ENCODE results near the gene TPX2.

TPX2 gene

GRCh38 chr20:31788578-31788977 is 49.5 kb downstream of the TPX2 start:
- H3K27ac ChIP-seq (ENCODE audit: low read length) = no peak overlapping the region
- no peak overlapping the region for H3K9ac ChIP-seq (ENCODE audit: low read depth, low read length)
- H3K27me3 ChIP-seq (ENCODE audit: insufficient read depth, low read length) = no peaks in the 10 kb centered on the region
- H3K9me3 ChIP-seq (ENCODE audit: insufficient read depth, low read depth, low read length) = no peaks in the 10 kb centered on the region
- H3K4me3 ChIP-seq (ENCODE audit: low read length) = no peak overlapping the region
- peaks cover 11% of the 10 kb centered on the region; the same call in 1 of the 2 replicates for H3K4me1 ChIP-seq (ENCODE audit: insufficient read depth, low read length)
- peaks cover 94% of the 10 kb centered on the region for H3K36me3 ChIP-seq (ENCODE audit: insufficient read depth, low read depth, low read length)

DNA sequence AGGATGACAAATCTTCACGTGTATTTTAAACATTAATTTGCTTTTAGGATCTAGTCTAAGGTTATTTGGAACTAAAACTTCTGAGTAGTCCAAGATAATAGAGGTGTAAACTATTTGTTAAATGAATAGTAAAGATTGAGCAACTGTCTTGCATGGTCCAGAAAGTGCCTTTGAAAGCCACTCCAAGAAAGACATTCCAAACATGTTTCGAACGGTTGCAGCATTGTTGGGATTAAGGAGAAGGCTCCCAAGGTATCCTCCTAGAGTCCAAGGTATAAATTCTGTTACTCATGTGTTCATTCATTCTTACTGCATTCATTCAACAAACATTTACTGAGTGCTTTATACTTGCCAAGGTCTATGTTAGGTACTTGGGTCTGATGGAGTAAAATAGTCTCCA is 51.3 kb downstream of the TPX2 start:
- H3K27me3 ChIP-seq (ENCODE audit: insufficient read depth, low read length) = no peaks in the 10 kb centered on the region
- no peaks in the 10 kb centered on the region for H3K4me1 ChIP-seq (ENCODE audit: insufficient read depth, low read length)
- H3K9ac ChIP-seq (ENCODE audit: low read depth, low read length) = no peak overlapping the region
- no peak overlapping the region for H3K27ac ChIP-seq (ENCODE audit: low read length)
- H3K9me3 ChIP-seq (ENCODE audit: insufficient read depth, low read depth, low read length) = no peaks in the 10 kb centered on the region
- peaks cover 94% of the 10 kb centered on the region for H3K36me3 ChIP-seq (ENCODE audit: insufficient read depth, low read depth, low read length)
- no peak overlapping the region for H3K4me3 ChIP-seq (ENCODE audit: low read length)

- Histone ChIP-seq H3K4me3 (ENCODE audit: low read length) (no peak overlapping the region), H3K36me3 (ENCODE audit: insufficient read depth, low read depth, low read length) (peaks cover 97% of the 10 kb centered on the region), H3K27ac (ENCODE audit: low read length) (no peak overlapping the region), H3K27me3 (ENCODE audit: insufficient read depth, low read length) (no peaks in the 10 kb centered on the region), H3K9ac (ENCODE audit: low read depth, low read length) (no peak overlapping the region), H3K4me1 (ENCODE audit: insufficient read depth, low read length) (no peaks in the 10 kb centered on the region), H3K9me3 (ENCODE audit: insufficient read depth, low read depth, low read length) (no peaks in the 10 kb centered on the region)
These were observed 58.3 kb downstream of the TPX2 start for GRCh38 chr20:31797364-31797763.

GRCh38 chr20:31801508-31801907 is 62.4 kb downstream of the TPX2 start:
- no peaks in the 10 kb centered on the region for H3K9me3 ChIP-seq (ENCODE audit: insufficient read depth, low read depth, low read length)
- H3K27me3 ChIP-seq (ENCODE audit: insufficient read depth, low read length) = no peaks in the 10 kb centered on the region
- H3K9ac ChIP-seq (ENCODE audit: low read depth, low read length) = no peak overlapping the region
- H3K4me3 ChIP-seq (ENCODE audit: low read length) = no peak overlapping the region
- peaks cover 90% of the 10 kb centered on the region for H3K36me3 ChIP-seq (ENCODE audit: insufficient read depth, low read depth, low read length)
- H3K27ac ChIP-seq (ENCODE audit: low read length) = no peak overlapping the region
- no peaks in the 10 kb centered on the region for H3K4me1 ChIP-seq (ENCODE audit: insufficient read depth, low read length)

DNA sequence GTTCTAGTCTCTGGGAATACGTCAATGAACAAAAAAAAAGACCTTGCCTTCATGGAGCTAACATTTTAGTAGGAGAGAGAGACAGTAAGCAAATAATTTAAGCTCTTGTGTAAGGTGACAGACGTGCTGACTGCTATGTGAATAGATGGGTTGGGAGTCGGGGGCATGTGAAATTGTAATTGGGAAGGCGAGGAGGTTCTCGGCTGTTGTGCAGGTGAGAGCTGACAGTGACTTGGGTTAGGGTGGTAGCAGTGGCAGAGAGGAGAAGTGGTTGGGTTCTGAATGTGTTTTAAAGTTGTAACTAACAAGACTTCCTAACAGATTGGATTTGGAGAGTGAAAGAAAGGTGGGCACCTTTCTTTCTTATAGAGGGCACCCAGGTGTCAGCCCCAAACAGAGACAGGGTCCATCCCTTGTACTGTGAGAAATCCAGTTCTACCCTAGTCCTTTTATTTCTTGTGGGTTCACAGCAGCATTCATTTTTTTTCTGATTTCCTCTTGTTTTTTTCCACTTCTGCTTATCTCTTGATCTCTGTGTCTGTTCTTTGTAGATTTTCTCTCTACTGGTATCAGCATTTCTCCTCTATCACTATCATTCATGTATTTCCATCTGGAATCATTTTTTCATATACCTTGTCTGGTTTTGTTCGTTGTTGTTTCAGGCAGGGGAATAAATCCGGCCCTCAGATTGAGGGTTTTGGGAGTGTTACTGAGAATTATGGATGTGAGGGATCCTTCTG is 64.6 kb downstream of the TPX2 start:
- Histone ChIP-seq H3K4me3 (ENCODE audit: low read length) (no peak overlapping the region), H3K9me3 (ENCODE audit: insufficient read depth, low read depth, low read length) (no peaks in the 10 kb centered on the region), H3K4me1 (ENCODE audit: insufficient read depth, low read length) (no peaks in the 10 kb centered on the region), H3K9ac (ENCODE audit: low read depth, low read length) (no peak overlapping the region), H3K36me3 (ENCODE audit: insufficient read depth, low read depth, low read length) (peaks cover 75% of the 10 kb centered on the region), H3K27me3 (ENCODE audit: insufficient read depth, low read length) (no peaks in the 10 kb centered on the region), H3K27ac (ENCODE audit: low read length) (no peak overlapping the region)

DNA sequence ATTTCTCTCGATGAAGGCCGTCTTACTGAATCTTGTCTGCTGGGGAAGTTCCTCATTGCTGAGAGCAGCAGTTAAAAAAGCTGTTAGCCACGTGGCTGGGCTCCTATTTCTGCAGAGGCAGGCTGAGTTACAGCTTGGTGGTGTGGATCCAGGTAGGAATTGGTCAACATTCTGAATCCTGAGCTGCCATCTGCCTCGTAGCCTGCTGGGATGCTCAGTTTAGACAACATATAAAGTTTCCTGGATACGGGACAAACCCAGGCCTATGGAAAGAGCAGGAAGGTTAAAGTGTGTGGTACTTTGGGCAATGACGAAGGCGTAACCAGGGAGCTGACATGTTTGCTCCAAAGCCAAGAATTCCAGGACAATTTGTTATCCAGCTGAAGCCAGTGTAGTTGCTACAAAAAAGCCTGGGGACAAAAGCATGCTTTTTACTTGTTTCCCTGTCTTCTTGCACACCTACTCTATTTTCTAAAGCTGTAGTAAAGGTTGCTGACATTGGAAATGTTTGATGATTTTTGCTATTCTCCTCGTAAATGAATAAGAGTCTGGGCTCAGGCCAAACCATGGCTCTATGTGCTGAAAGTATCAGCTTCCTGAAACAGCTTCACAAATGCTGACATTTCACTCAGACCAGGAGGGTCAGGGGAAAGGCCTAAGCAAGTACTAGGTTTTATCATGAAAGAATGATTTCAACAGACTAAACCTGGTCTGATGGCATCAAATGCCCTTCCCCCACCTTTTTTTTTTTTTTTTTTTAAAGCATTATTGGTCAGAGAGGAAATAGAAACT is 67.7 kb downstream of the TPX2 start:
- Histone ChIP-seq H3K36me3 (ENCODE audit: insufficient read depth, low read depth, low read length) (peaks cover 46% of the 10 kb centered on the region), H3K4me3 (ENCODE audit: low read length) (no peak overlapping the region), H3K27ac (ENCODE audit: low read length) (no peak overlapping the region)

GRCh38 chr20:31808481-31808880 is 69.4 kb downstream of the TPX2 start:
- Histone ChIP-seq H3K4me1 (ENCODE audit: insufficient read depth, low read length) (no peaks in the 10 kb centered on the region), H3K27ac (ENCODE audit: low read length) (no peak overlapping the region), H3K27me3 (ENCODE audit: insufficient read depth, low read length) (no peaks in the 10 kb centered on the region), H3K9me3 (ENCODE audit: insufficient read depth, low read depth, low read length) (no peaks in the 10 kb centered on the region), H3K4me3 (ENCODE audit: low read length) (no peak overlapping the region), H3K36me3 (ENCODE audit: insufficient read depth, low read depth, low read length) (peaks cover 30% of the 10 kb centered on the region), H3K9ac (ENCODE audit: low read depth, low read length) (no peak overlapping the region)

More for the DNA sequence above, 67.7 kb downstream of the TPX2 start:
- Histone ChIP-seq H3K9me3 (ENCODE audit: insufficient read depth, low read depth, low read length) (no peaks in the 10 kb centered on the region), H3K27me3 (ENCODE audit: insufficient read depth, low read length) (no peaks in the 10 kb centered on the region), H3K4me1 (ENCODE audit: insufficient read depth, low read length) (no peaks in the 10 kb centered on the region), H3K9ac (ENCODE audit: low read depth, low read length) (no peak overlapping the region)

- Histone ChIP-seq H3K4me3 (ENCODE audit: low read length) (no peak overlapping the region), H3K27ac (ENCODE audit: low read length) (no peak overlapping the region), H3K9me3 (ENCODE audit: insufficient read depth, low read depth, low read length) (no peaks in the 10 kb centered on the region), H3K9ac (ENCODE audit: low read depth, low read length) (no peak overlapping the region), H3K27me3 (ENCODE audit: insufficient read depth, low read length) (no peaks in the 10 kb centered on the region), H3K36me3 (ENCODE audit: insufficient read depth, low read depth, low read length) (peaks cover 19% of the 10 kb centered on the region), H3K4me1 (ENCODE audit: insufficient read depth, low read length) (no peaks in the 10 kb centered on the region)
These were observed 70.6 kb downstream of the TPX2 start for GRCh38 chr20:31809661-31810060.

DNA sequence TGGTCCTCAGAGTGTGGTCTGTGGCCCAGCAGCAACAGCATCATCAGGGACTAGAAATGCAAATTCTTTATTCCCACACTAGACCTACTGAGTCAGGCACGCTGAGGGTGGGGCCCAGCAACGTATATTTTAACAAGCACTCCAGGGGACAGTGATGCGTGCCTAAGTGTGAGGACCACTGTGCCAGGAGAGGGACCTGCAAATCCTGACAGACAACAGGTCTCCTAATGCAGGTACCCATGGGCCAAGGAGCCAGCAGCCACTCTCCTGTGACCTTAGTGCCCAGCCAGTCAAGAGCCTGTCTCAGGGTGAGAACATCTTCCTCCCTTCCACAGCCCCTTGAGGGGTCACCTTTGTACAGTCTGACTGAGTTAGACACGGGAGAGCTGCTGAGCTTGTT is 72.1 kb downstream of the TPX2 start:
- H3K9me3 ChIP-seq (ENCODE audit: insufficient read depth, low read depth, low read length) = no peaks in the 10 kb centered on the region
- no peak overlapping the region for H3K4me3 ChIP-seq (ENCODE audit: low read length)
- H3K4me1 ChIP-seq (ENCODE audit: insufficient read depth, low read length) = peaks cover 8% of the 10 kb centered on the region; the same call in 1 of the 2 replicates
- H3K27ac ChIP-seq (ENCODE audit: low read length) = no peak overlapping the region
- no peaks in the 10 kb centered on the region for H3K27me3 ChIP-seq (ENCODE audit: insufficient read depth, low read length)
- H3K36me3 ChIP-seq (ENCODE audit: insufficient read depth, low read depth, low read length) = peaks cover 11% of the 10 kb centered on the region; the same call in 1 of the 2 replicates
- no peak overlapping the region for H3K9ac ChIP-seq (ENCODE audit: low read depth, low read length)

GRCh38 chr20:31811796-31812728 is 73.0 kb downstream of the TPX2 start:
- H3K27me3 ChIP-seq (ENCODE audit: insufficient read depth, low read length) = no peaks in the 10 kb centered on the region
- H3K36me3 ChIP-seq (ENCODE audit: insufficient read depth, low read depth, low read length) = 0 out of 2 replicates have a peak, but pooled peaks cover 6% of the 10 kb centered on the region
- H3K4me3 ChIP-seq (ENCODE audit: low read length) = no peak overlapping the region
- H3K4me1 ChIP-seq (ENCODE audit: insufficient read depth, low read length) = peaks cover 8% of the 10 kb centered on the region; the same call in 1 of the 2 replicates
- H3K9me3 ChIP-seq (ENCODE audit: insufficient read depth, low read depth, low read length) = no peaks in the 10 kb centered on the region
- H3K9ac ChIP-seq (ENCODE audit: low read depth, low read length) = no peak overlapping the region
- H3K27ac ChIP-seq (ENCODE audit: low read length) = no peak overlapping the region

- no peaks in the 10 kb centered on the region for H3K27me3 ChIP-seq (ENCODE audit: insufficient read depth, low read length)
- H3K4me3 ChIP-seq (ENCODE audit: low read length) = no peak overlapping the region
- H3K36me3 ChIP-seq (ENCODE audit: insufficient read depth, low read depth, low read length) = 0 out of 2 replicates have a peak, but pooled peaks cover 2% of the 10 kb centered on the region
- H3K4me1 ChIP-seq (ENCODE audit: insufficient read depth, low read length) = peaks cover 8% of the 10 kb centered on the region; the same call in 1 of the 2 replicates
- H3K9me3 ChIP-seq (ENCODE audit: insufficient read depth, low read depth, low read length) = no peaks in the 10 kb centered on the region
- no peak overlapping the region for H3K27ac ChIP-seq (ENCODE audit: low read length)
- H3K9ac ChIP-seq (ENCODE audit: low read depth, low read length) = no peak overlapping the region
These were observed 74.5 kb downstream of the TPX2 start for GRCh38 chr20:31813611-31814010.
